RWPE1 (cell line): Measurements from ENCODE around the gene AP4E1.
A peak's percentile ranks its signal among the peaks of the same experiment; 100 is the strongest.

Source experiments
- CTCF ChIA-PET: fragments of 350-600 bp; sonication (Branson Sonifier 250); formaldehyde crosslinking; extraction: SDS; loops from one replicate; lab custom pipeline; 2021; lab: Yijun Ruan, JAX
- POLR2A ChIA-PET: fragments of 400-600 bp; formaldehyde crosslinking; extraction: SDS; loops from one replicate; lab custom pipeline; 2020; ENCODE audit warnings: antibody characterized with exemption; ENCODE audit not compliant: low non-redundant PET; lab: Yijun Ruan, JAX
- DNase-seq: peaks from one replicate; pipeline ENCODE4 v3.0.0; 2012; ENCODE audit warnings: low spot score
- H3K27ac ChIP-seq: fragments of 450-650 bp; 2 replicates; pipeline ENCODE4 v1.5.1; 2017
- TF ChIP-seq, protein P1 (sequence below): fragments of 450-650 bp; conservative IDR thresholded peaks from 2 replicates; pipeline ENCODE4 v1.5.1; 2017; ENCODE audit warnings: low read depth, mild to moderate bottlenecking

AP4E1 gene

DNA sequence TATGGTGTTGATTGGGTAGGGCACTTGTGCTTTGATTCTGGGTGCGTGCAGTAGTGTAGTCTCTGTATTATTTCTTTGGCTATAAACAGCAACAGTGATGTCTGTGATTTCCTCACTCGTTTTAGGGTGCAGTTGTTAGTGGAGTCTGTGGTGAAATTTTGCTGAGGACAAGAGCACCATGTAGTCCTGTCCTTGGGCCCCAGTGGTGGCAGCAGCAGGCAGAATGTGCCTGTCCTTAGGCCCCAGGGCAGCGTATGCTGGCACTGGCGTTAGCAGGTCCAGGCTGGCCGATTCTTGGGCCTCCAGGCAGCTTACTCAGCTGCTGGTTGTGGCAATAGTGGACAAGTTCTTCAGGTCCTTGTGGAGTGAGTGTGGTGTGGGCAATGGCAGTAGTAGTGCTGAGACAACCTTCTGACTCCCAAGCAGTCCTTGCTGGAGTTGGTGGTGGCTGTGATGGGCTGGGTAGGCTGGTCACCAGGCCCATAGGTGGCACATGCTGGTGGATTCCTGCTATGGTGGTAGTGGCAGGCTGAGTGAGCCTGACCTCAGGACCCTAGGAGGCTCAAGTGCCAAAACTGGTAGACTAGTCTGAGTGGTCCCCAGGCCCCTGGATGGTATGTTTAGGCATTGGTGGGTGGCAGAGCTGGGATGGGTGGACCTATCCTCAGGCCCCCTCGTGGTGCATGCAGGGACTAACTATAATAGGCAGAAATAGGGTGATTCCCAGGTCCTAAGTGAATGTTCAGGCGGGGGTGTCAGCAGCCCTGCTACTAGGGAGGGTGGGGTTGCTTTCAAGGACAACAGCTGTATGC, 129.9 kb downstream of the AP4E1 start:
- no peak for DNase-seq
- CTCF ChIA-PET: no interaction called here
- peak overlapping the region; percentile 12 for H3K27ac ChIP-seq
- TF ChIP-seq, protein P1, sequence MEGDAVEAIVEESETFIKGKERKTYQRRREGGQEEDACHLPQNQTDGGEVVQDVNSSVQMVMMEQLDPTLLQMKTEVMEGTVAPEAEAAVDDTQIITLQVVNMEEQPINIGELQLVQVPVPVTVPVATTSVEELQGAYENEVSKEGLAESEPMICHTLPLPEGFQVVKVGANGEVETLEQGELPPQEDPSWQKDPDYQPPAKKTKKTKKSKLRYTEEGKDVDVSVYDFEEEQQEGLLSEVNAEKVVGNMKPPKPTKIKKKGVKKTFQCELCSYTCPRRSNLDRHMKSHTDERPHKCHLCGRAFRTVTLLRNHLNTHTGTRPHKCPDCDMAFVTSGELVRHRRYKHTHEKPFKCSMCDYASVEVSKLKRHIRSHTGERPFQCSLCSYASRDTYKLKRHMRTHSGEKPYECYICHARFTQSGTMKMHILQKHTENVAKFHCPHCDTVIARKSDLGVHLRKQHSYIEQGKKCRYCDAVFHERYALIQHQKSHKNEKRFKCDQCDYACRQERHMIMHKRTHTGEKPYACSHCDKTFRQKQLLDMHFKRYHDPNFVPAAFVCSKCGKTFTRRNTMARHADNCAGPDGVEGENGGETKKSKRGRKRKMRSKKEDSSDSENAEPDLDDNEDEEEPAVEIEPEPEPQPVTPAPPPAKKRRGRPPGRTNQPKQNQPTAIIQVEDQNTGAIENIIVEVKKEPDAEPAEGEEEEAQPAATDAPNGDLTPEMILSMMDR: no peak
- POLR2A ChIA-PET: no interaction called here

DNA sequence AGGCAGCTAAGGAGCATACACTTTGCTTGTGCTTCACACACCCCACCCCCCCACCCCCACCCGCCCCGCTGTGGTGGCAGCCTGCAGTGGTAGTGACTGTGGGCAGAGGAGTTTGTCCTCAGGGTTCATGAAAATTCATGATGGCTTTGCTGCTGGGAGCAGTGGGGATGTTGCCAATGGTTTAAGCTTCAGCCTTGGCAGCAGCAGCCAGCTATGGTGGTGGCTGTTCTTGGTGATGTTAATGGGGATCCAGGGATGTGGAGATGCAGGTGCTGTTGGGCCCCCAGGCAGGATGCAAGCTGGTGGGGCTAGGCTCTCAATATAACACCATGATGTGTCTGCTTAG, 130.5 kb downstream of the AP4E1 start:
- ChIA-PET POLR2A (no interaction called here), CTCF (interaction anchor here (0.6 kb wide), 1 partner anchor 498 kb away, joined by 3 read pairs; no protein-coding TSS in a partner anchor)
- H3K27ac ChIP-seq: peak overlapping the region; percentile 12; the same call in 1 of the 2 replicates
- no peak for DNase-seq
- TF ChIP-seq, protein P1: no peak

DNA sequence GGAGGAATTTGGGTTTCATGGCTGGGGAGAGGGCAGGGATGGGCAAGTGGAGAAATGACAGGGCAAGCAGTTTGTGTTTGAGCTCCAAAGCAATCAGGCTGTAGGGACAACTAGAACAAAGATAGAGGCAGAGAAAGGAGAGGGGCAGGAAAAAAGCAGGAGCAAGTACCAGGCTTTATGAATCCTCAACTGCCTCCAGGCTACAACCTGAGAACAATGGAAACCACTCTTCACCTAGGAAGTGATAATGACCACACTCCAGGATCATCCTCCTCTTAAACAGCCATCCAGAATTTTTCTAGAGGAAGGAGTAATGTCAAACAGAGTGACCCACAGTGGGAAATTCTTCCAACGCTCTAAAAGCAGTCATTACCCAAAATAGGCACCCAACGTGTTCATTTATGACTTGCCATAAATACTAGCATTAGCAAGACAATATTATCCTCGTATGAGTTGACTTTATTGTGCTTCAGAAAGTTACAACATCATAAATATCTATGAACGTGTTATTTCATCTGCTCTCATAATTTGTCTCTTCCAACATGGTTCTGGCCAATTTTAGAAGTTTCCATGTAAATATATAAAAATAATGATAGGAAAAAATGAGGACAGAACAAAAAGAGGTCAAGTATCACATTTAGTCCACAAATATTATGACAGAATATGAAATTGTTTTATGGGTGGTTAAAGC, 135.7 kb downstream of the AP4E1 start:
- CTCF ChIA-PET: interaction anchor here (0.7 kb wide), 1 partner anchor 88 kb away, joined by 3 read pairs; no protein-coding TSS in a partner anchor
- no peak for DNase-seq
- POLR2A ChIA-PET: no interaction called here
- TF ChIP-seq, protein P1: no peak
- no peak overlapping the region for H3K27ac ChIP-seq

DNA sequence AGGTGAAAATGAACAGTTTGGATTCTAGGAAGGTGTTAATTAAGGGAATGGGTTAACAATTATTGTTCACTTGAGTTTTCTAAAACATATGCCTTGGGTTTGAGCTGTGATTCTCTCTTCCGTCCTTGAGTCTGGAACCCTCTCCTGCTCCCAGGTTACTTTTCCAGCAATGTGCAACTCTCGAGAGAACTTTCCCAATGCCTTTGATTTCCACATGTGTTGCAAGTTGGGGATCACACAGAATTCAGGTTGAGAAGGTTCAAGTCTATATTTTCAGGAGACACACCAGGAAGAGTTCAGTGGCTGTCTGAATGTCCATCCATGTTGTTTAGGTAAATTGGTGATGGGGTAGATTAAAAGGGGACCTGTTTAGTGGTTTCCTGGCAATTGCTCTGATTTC, 137.5 kb downstream of the AP4E1 start:
- no peak overlapping the region for H3K27ac ChIP-seq
- POLR2A ChIA-PET: no interaction called here
- CTCF ChIA-PET: no interaction called here
- TF ChIP-seq, protein P1: no peak
- no peak for DNase-seq

DNA sequence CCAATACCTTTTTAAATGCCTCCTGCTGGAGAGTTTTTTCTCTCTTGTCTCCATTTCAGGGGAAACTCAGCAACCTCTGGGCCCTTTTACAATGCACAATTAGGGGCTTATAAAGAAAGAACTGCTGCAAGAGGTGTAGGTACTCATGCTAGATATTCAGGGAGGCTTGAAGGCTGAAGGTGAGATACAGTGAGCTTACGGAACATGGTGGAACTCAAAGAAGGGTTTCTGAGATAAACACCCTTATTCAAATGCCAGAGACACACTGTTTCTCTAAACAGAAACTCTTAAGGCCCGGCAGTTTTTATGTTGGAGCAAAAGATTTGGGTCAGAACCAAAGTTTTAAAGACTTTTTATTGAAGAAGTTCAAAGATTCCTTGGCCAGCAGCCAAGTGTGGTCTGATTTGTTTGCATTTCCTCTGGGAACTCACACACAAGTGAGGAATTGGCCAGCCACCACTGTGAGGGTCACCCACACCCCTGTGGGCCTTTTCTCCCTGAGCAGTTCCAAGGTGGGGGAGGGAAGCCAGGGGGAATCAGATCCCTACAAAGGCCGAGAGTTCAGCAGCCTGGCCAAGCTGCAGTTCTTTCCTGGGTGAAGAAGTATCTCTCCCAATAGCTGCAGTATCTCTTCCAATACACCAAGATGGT, 138.4 kb downstream of the AP4E1 start:
- no peak for DNase-seq
- TF ChIP-seq, protein P1: no peak
- CTCF ChIA-PET: interaction anchor here (0.7 kb wide), 1 partner anchor 101 kb away, joined by 3 read pairs; no protein-coding TSS in a partner anchor
- POLR2A ChIA-PET: no interaction called here
- no peak overlapping the region for H3K27ac ChIP-seq

DNA sequence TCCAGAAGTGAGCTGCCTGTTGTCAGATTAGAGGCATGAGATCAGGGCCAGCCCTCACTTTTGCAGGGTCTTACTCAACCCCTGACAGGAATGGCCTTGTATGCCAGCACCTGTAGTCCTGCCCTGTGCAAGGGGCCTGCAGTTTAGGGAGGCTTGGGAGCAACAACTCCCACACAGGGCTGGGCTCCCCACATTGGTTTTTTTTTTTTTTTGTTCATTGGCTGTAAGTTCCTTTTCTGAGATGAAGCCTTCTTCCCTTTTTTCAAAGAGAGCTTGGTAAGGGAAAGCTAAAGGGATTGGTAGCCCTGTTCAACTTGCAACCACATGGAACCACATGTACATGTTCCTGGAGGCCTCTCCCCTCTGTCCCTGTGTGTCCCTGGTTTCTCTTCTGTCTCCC, 139.8 kb downstream of the AP4E1 start:
- H3K27ac ChIP-seq: no peak overlapping the region

More for the DNA sequence above, 139.8 kb downstream of the AP4E1 start:
- ChIA-PET CTCF (no interaction called here), POLR2A (no interaction called here)
- DNase-seq: no peak
- TF ChIP-seq, protein P1: no peak
